Neutrophil (primary cell): ENCODE results near the gene IL17REL.

Source experiments
- H3K27ac ChIP-seq: fragments of 200-600 bp; sonication (generic); 2 replicates; pipeline ENCODE4 v1.5.1; 2016; ENCODE audit warnings: mild to moderate bottlenecking, moderate library complexity
- H3K27me3 ChIP-seq: fragments of 200-600 bp; sonication (generic); 2 replicates; pipeline ENCODE4 v1.6.0; 2016; ENCODE audit warnings: mild to moderate bottlenecking
- H3K36me3 ChIP-seq: fragments of 200-600 bp; sonication (generic); 2 replicates; pipeline ENCODE4 v1.5.1; 2017
- H3K4me1 ChIP-seq, 2 experiments: fragments of 200-600 bp in 1 of 2; sonication (generic) in 1 of 2; 1 replicate in 1 of 2; 2 replicates in 1 of 2; pipeline versions ENCODE4 v1.5.1 to v1.6.1; 2013 to 2016; ENCODE audit warnings: low read depth in 1 of 2, low read length in 1 of 2, mild to moderate bottlenecking in 1 of 2, moderate library complexity in 1 of 2; ENCODE audit not compliant: control insufficient read depth in 1 of 2, insufficient read depth in 1 of 2
- H3K4me3 ChIP-seq, 2 experiments: fragments of 200-600 bp in 1 of 2; sonication (generic) in 1 of 2; 1 replicate in 1 of 2; 2 replicates in 1 of 2; pipeline ENCODE4 v1.5.1; 2013 to 2016; ENCODE audit warnings: low read depth in 1 of 2, low read length in 1 of 2, mild to moderate bottlenecking in 1 of 2, moderate library complexity in 1 of 2
- H3K9me3 ChIP-seq: fragments of 200-600 bp; sonication (generic); 2 replicates; pipeline ENCODE4 v1.5.1; 2016
- CTCF ChIP-seq: fragments of 200-600 bp; sonication (generic); IDR thresholded peaks from 2 replicates; pipeline ENCODE4 v1.5.1; 2016; ENCODE audit warnings: antibody characterized with exemption

Gene IL17REL

GRCh38 chr22:50034126-50035081 lies 21.8 kb upstream of the IL17REL start:
- H3K4me1 ChIP-seq = peaks cover 0 to 7% of the 10 kb centered on the region in 2 experiments
- H3K36me3 ChIP-seq = no peaks in the 10 kb centered on the region
- H3K4me3 ChIP-seq = no peak overlapping the region
- H3K27ac ChIP-seq = no peak overlapping the region
- peaks cover 66% of the 10 kb centered on the region for H3K27me3 ChIP-seq
- TF ChIP-seq CTCF = no peak
- H3K9me3 ChIP-seq = no peaks in the 10 kb centered on the region

GRCh38 chr22:50032941-50033601 lies 20.5 kb upstream of the IL17REL start:
- no peak for TF ChIP-seq CTCF

GRCh38 chr22:50032109-50032871 lies 19.7 kb upstream of the IL17REL start:
- peaks cover 0 to 7% of the 10 kb centered on the region in 2 experiments for H3K4me1 ChIP-seq
- H3K27ac ChIP-seq = no peak overlapping the region
- no peaks in the 10 kb centered on the region for H3K9me3 ChIP-seq
- H3K27me3 ChIP-seq = peaks cover 78% of the 10 kb centered on the region
- H3K4me3 ChIP-seq = no peak overlapping the region
- H3K36me3 ChIP-seq = no peaks in the 10 kb centered on the region
- TF ChIP-seq CTCF = no peak

More at GRCh38 chr22:50032941-50033601, 20.5 kb upstream of the IL17REL start:
- Histone ChIP-seq H3K27ac (no peak overlapping the region), H3K9me3 (no peaks in the 10 kb centered on the region), H3K4me3 (no peak overlapping the region), H3K27me3 (peaks cover 72% of the 10 kb centered on the region), H3K4me1 (peaks cover 0 to 7% of the 10 kb centered on the region in 2 experiments), H3K36me3 (no peaks in the 10 kb centered on the region)

GRCh38 chr22:50031189-50032091 lies 18.9 kb upstream of the IL17REL start:
- no peaks in the 10 kb centered on the region for H3K9me3 ChIP-seq
- TF ChIP-seq CTCF = no peak
- peaks cover 69% of the 10 kb centered on the region for H3K27me3 ChIP-seq
- no peak overlapping the region for H3K4me3 ChIP-seq
- peaks cover 0 to 7% of the 10 kb centered on the region in 2 experiments for H3K4me1 ChIP-seq
- H3K27ac ChIP-seq = no peak overlapping the region
- no peaks in the 10 kb centered on the region for H3K36me3 ChIP-seq
